Ishikawa (cell line): ENCODE results near the gene AGAP1.

Source experiments
- EP300 ChIP-seq: IDR thresholded peaks from 2 replicates; pipeline ENCODE4 v1.6.1; 2012; ENCODE audit warnings: borderline replicate concordance
- RAD21 ChIP-seq: IDR thresholded peaks from 2 replicates; pipeline ENCODE4 v1.6.1; 2012; ENCODE audit warnings: low read depth
- YY1 ChIP-seq: IDR thresholded peaks from 2 replicates; pipeline ENCODE4 v1.6.1; 2012; ENCODE audit warnings: low read depth
- TF ChIP-seq, protein P1 (sequence below): IDR thresholded peaks from 2 replicates; pipeline ENCODE4 v1.6.1; 2012; ENCODE audit warnings: low read depth, mild to moderate bottlenecking
- TF ChIP-seq, protein P2 (sequence below): IDR thresholded peaks from 2 replicates; pipeline ENCODE4 v1.6.1; 2012

DNA sequence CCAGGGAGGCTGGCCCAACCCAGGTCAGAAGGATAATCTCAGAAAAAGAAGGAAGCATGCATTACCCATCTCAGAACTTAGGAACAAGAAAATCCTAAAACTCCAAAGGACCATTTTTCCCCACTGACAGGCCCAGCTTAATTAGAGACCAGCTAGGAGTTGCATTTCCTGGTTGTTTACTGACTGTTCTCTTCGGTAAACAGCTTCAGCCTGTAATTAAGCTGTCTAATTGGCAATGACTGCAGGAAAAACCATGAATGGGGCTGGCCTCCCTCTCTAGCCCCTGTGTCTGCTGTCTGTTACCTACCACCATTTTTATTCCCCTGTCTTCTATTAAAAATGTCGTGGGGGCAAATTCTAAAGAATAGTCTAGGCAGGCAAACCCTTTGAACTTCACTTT, 146.5 kb downstream of the AGAP1 start:
- TF ChIP-seq EP300 (no peak), YY1 (no peak), RAD21 (no peak)
- TF ChIP-seq, protein P1, sequence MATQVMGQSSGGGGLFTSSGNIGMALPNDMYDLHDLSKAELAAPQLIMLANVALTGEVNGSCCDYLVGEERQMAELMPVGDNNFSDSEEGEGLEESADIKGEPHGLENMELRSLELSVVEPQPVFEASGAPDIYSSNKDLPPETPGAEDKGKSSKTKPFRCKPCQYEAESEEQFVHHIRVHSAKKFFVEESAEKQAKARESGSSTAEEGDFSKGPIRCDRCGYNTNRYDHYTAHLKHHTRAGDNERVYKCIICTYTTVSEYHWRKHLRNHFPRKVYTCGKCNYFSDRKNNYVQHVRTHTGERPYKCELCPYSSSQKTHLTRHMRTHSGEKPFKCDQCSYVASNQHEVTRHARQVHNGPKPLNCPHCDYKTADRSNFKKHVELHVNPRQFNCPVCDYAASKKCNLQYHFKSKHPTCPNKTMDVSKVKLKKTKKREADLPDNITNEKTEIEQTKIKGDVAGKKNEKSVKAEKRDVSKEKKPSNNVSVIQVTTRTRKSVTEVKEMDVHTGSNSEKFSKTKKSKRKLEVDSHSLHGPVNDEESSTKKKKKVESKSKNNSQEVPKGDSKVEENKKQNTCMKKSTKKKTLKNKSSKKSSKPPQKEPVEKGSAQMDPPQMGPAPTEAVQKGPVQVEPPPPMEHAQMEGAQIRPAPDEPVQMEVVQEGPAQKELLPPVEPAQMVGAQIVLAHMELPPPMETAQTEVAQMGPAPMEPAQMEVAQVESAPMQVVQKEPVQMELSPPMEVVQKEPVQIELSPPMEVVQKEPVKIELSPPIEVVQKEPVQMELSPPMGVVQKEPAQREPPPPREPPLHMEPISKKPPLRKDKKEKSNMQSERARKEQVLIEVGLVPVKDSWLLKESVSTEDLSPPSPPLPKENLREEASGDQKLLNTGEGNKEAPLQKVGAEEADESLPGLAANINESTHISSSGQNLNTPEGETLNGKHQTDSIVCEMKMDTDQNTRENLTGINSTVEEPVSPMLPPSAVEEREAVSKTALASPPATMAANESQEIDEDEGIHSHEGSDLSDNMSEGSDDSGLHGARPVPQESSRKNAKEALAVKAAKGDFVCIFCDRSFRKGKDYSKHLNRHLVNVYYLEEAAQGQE = no peak
- TF ChIP-seq, protein P2, sequence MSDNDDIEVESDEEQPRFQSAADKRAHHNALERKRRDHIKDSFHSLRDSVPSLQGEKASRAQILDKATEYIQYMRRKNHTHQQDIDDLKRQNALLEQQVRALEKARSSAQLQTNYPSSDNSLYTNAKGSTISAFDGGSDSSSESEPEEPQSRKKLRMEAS = no peak
